OCI-LY7 (cell line): ENCODE measurements around the gene VASH1. TPM values are rescaled to one million over a fixed set of nuclear protein-coding genes. Genes with fewer than 3 reads are reported as not detected.

Experiments used
- BruUV-seq: library from RNA; stranded (reverse); fragments of 400-500 nt; replicated peaks from 2 replicates; lab custom pipeline; 2021; lab: Mats Ljungman, UMichigan
- CTCF ChIA-PET: fragments of 300-600 bp; sonication (Branson Sonifier 250); formaldehyde crosslinking; loops from one replicate; lab custom pipeline; 2022; ENCODE audit warnings: antibody characterized with exemption; ENCODE audit not compliant: unreplicated experiment; lab: Charles Lee
- POLR2A ChIA-PET: fragments of 300-600 bp; sonication (Branson Sonifier 250); formaldehyde crosslinking; loops from one replicate; lab custom pipeline; 2022; ENCODE audit warnings: antibody characterized with exemption; lab: Charles Lee
- DNase-seq: peaks from one replicate; pipeline ENCODE4 v3.0.0-alpha.2; 2015; ENCODE audit warnings: low spot score
- H2AFZ ChIP-seq: fragments of 200-600 bp; sonication (generic), shearing (Covaris generic); 2 replicates; pipeline ENCODE4 v1.6.1; 2014; ENCODE audit warnings: mild to moderate bottlenecking, antibody characterized with exemption, low read length, moderate library complexity
- H3K27ac ChIP-seq: fragments of 200-600 bp; sonication (generic); 2 replicates; pipeline ENCODE4 v1.5.1; 2014; ENCODE audit warnings: mixed run types, low read depth, mild to moderate bottlenecking, moderate library complexity, low read length, inconsistent platforms; ENCODE audit not compliant: poor library complexity, severe bottlenecking
- H3K36me3 ChIP-seq: fragments of 200-600 bp; sonication (generic); 2 replicates; pipeline ENCODE4 v1.6.1; 2014; ENCODE audit warnings: mild to moderate bottlenecking, antibody characterized with exemption, low read length, moderate library complexity, mixed read lengths; ENCODE audit not compliant: insufficient read depth
- H3K4me1 ChIP-seq: fragments of 200-600 bp; sonication (generic); 2 replicates; pipeline ENCODE4 v1.5.1; 2014; ENCODE audit warnings: mild to moderate bottlenecking, low read length; ENCODE audit not compliant: insufficient read depth, poor library complexity, severe bottlenecking
- H3K4me2 ChIP-seq: fragments of 200-600 bp; sonication (generic); 2 replicates; pipeline ENCODE4 v1.6.1; 2014; ENCODE audit warnings: mild to moderate bottlenecking, low read length
- H3K4me3 ChIP-seq: fragments of 200-600 bp; sonication (generic); 2 replicates; pipeline ENCODE4 v1.5.1; 2014; ENCODE audit warnings: mild to moderate bottlenecking, low read depth, low read length; ENCODE audit not compliant: poor library complexity, severe bottlenecking
- H3K79me2 ChIP-seq: fragments of 200-600 bp; sonication (generic); 2 replicates; pipeline ENCODE4 v1.6.1; 2016; ENCODE audit warnings: low read depth, mild to moderate bottlenecking, low read length, moderate library complexity, mixed read lengths; ENCODE audit not compliant: insufficient read depth
- H3K9me2 ChIP-seq: fragments of 200-600 bp; sonication (generic); 2 replicates; pipeline ENCODE4 v1.6.1; 2016; ENCODE audit warnings: mild to moderate bottlenecking, low read length, mixed read lengths; ENCODE audit not compliant: insufficient read depth
- H3K9me3 ChIP-seq: fragments of 200-600 bp; sonication (generic); 2 replicates; pipeline ENCODE4 v1.6.1; 2014; ENCODE audit warnings: mild to moderate bottlenecking, mixed run types, low read length, mixed read lengths
- H4K20me1 ChIP-seq: fragments of 200-600 bp; sonication (generic); 2 replicates; pipeline ENCODE4 v1.6.1; 2014; ENCODE audit warnings: mild to moderate bottlenecking, antibody characterized with exemption, low read length, moderate library complexity, mixed read lengths; ENCODE audit not compliant: insufficient read depth
- EZH2phosphoT487 ChIP-seq: fragments of 200-600 bp; sonication (generic); IDR thresholded peaks from 2 replicates; pipeline ENCODE4 v1.6.1; 2018; ENCODE audit warnings: low read depth, borderline replicate concordance, mild to moderate bottlenecking, mixed run types, antibody characterized with exemption, low read length, moderate library complexity, mixed read lengths
- intact Hi-C: fragments of 100-400 bp; cut with micrococcal nuclease; formaldehyde crosslinking; loops from one replicate; pipeline ENCODE4 v1.10.0; 2022; ENCODE audit not compliant: unreplicated experiment
- total RNA-seq, 2 experiments: library from RNA; depleted of rRNA in 1 of 2; stranded (reverse); fragments of >200 nt in 1 of 2; shearing (Covaris generic) in 1 of 2; gene quantifications; 2 replicates each; pipeline ENCODE4 v1.2.3, GENCODE V29; 2014 to 2022
- TF ChIP-seq, protein P1 (sequence below): fragments of 200-600 bp; sonication (generic); conservative IDR thresholded peaks from 2 replicates; pipeline ENCODE4 v1.5.1; 2014; ENCODE audit warnings: mild to moderate bottlenecking, antibody characterized with exemption, low read length, moderate library complexity, mixed read lengths

The VASH1 gene
- total RNA-seq, 2 experiments from 2014 or later = not detected

DNA sequence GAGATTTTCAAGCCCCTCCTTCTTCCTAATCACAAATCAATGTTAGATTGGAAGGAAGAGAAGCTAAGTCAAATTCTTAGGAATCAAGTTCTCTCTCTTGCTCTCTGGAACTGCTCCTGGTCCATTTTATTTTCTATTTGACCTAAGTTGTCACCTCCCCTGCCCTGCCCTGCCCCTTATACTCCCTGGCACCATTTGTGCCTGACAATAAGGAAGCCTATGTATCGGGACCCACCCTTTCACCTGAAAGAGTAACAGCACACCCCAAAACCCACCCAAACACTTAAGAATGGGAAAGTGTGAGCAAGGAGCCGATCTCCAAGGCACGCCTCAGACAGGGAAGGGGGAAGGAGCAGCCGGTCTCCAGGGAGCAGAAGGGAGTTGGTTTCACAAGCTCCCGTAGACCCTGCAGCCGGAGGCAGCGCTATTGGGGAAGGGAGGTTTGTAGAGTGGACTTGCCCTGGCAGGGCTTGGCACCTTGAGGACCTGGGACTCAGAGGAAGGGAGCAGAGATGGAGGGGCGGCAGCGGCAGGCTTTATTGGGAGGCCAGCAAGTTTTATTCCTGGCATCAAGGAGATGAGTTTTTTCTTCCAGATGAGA is 66.5 kb downstream of the VASH1 start:
- Histone ChIP-seq H3K4me3 (no peak overlapping the region), H3K36me3 (no peaks in the 10 kb centered on the region), H3K4me1 (no peaks in the 10 kb centered on the region), H3K4me2 (no peak overlapping the region), H2AFZ (no peak overlapping the region), H4K20me1 (no peaks in the 10 kb centered on the region), H3K9me2 (no peaks in the 10 kb centered on the region), H3K9me3 (no peaks in the 10 kb centered on the region), H3K79me2 (no peaks in the 10 kb centered on the region), H3K27ac (no peak overlapping the region)
- ChIA-PET POLR2A (interaction anchor here (1.0 kb wide), 1 partner anchor 211 kb away, joined by 4 read pairs; no protein-coding TSS in a partner anchor), CTCF (no interaction called here)
- intact Hi-C loops = no loop called here
- DNase-seq = no peak
- no TSS peak for BruUV-seq
- TF ChIP-seq EZH2phosphoT487 = no peak
- TF ChIP-seq, protein P1, sequence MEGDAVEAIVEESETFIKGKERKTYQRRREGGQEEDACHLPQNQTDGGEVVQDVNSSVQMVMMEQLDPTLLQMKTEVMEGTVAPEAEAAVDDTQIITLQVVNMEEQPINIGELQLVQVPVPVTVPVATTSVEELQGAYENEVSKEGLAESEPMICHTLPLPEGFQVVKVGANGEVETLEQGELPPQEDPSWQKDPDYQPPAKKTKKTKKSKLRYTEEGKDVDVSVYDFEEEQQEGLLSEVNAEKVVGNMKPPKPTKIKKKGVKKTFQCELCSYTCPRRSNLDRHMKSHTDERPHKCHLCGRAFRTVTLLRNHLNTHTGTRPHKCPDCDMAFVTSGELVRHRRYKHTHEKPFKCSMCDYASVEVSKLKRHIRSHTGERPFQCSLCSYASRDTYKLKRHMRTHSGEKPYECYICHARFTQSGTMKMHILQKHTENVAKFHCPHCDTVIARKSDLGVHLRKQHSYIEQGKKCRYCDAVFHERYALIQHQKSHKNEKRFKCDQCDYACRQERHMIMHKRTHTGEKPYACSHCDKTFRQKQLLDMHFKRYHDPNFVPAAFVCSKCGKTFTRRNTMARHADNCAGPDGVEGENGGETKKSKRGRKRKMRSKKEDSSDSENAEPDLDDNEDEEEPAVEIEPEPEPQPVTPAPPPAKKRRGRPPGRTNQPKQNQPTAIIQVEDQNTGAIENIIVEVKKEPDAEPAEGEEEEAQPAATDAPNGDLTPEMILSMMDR = no peak

- no peak for DNase-seq
- Histone ChIP-seq H3K79me2 (no peaks in the 10 kb centered on the region), H3K4me1 (no peaks in the 10 kb centered on the region), H3K4me2 (no peak overlapping the region), H2AFZ (no peak overlapping the region), H3K4me3 (no peak overlapping the region), H3K9me2 (no peaks in the 10 kb centered on the region), H3K9me3 (no peaks in the 10 kb centered on the region), H4K20me1 (no peaks in the 10 kb centered on the region), H3K36me3 (no peaks in the 10 kb centered on the region), H3K27ac (no peak overlapping the region)
- no TSS peak for BruUV-seq
- CTCF ChIA-PET = no interaction called here
- TF ChIP-seq, protein P1 = no peak
- no peak for TF ChIP-seq EZH2phosphoT487
- intact Hi-C loops = no loop called here
- POLR2A ChIA-PET = no interaction called here
These were observed 67.2 kb downstream of the VASH1 start for GRCh38 chr14:76828339-76829012.

- H3K4me2 ChIP-seq = no peak overlapping the region
- no TSS peak for BruUV-seq
These were observed 67.7 kb downstream of the VASH1 start for GRCh38 chr14:76829013-76829365.

More at GRCh38 chr14:76829013-76829365, 67.7 kb downstream of the VASH1 start:
- no peaks in the 10 kb centered on the region for H3K9me2 ChIP-seq
- intact Hi-C loops = no loop called here
- H3K4me1 ChIP-seq = no peaks in the 10 kb centered on the region
- no peaks in the 10 kb centered on the region for H3K36me3 ChIP-seq
- ChIA-PET POLR2A (no interaction called here), CTCF (no interaction called here)
- no peak overlapping the region for H2AFZ ChIP-seq
- H3K4me3 ChIP-seq = no peak overlapping the region
- H4K20me1 ChIP-seq = no peaks in the 10 kb centered on the region
- H3K27ac ChIP-seq = no peak overlapping the region
- no peak for DNase-seq
- no peaks in the 10 kb centered on the region for H3K9me3 ChIP-seq
- TF ChIP-seq, protein P1 = no peak
- no peak for TF ChIP-seq EZH2phosphoT487
- no peaks in the 10 kb centered on the region for H3K79me2 ChIP-seq
